Testis (tissue), 3 donors: ENCODE measurements around the gene CTBP2. TPM values are rescaled to one million over a fixed set of nuclear protein-coding genes. Genes with fewer than 3 reads are reported as not detected.

Experiments used
- DNase-seq: peaks from one replicate; pipeline ENCODE4 v3.0.0-alpha.2; 2019
- H3K27ac ChIP-seq, 2 donors: fragments of 200-600 bp; sonication (generic); one replicate each; pipeline ENCODE4 v1.5.1; 2019
- H3K27me3 ChIP-seq: fragments of 200-600 bp; sonication (generic); one replicate; pipeline ENCODE4 v1.5.1; 2019
- H3K36me3 ChIP-seq: fragments of 200-600 bp; sonication (generic); one replicate; pipeline ENCODE4 v1.5.1; 2017; ENCODE audit warnings: low read depth; ENCODE audit errors: missing control alignments
- H3K4me1 ChIP-seq: fragments of 200-600 bp; sonication (generic); one replicate; pipeline ENCODE4 v1.5.1; 2019
- H3K4me3 ChIP-seq, 2 donors: fragments of 200-600 bp; sonication (generic); one replicate each; pipeline ENCODE4 v1.5.1; 2017 to 2019
- H3K9me3 ChIP-seq: fragments of 200-600 bp; sonication (generic); one replicate; pipeline ENCODE4 v1.5.1; 2017
- CTCF ChIP-seq, 3 experiments: fragments of 450-650 bp in 2 of 3; fragments of 200-600 bp in 1 of 3; sonication (generic) in 1 of 3; IDR thresholded peaks; one replicate each; pipeline ENCODE4 v1.5.1; 2016 to 2019; ENCODE audit warnings: antibody characterized with exemption in 3 of 3, mild to moderate bottlenecking in 2 of 3, moderate library complexity in 1 of 3
- POLR2A ChIP-seq: fragments of 450-650 bp; IDR thresholded peaks from one replicate; pipeline ENCODE4 v1.6.1; 2017; ENCODE audit warnings: antibody characterized with exemption, mild to moderate bottlenecking, moderate library complexity
- WGBS, 2 donors: methylation state at CpG; one replicate each; pipeline ENCODE4 v1.1.5; 2018; 5-methylcytosine and 5-hydroxymethylcytosine counted together
- intact Hi-C: fragments of 100-400 bp; cut with DNase I; formaldehyde crosslinking; loops from one replicate; pipeline ENCODE4 v1.15.1; 2023; ENCODE audit warnings: low total_unique reads
- polyA plus RNA-seq: library from polyadenylated mRNA; stranded (reverse); fragments of 350-450 nt; fragmentation: Illumina TruSeq; extraction: RNeasy Lipid Tissue Mini Kit (QIAGEN cat#74804); gene quantifications from one replicate; pipeline ENCODE4 v1.2.3, GENCODE V29; 2014; ENCODE audit warnings: low read depth, low replicate concordance; ENCODE audit not compliant: insufficient read depth
- total RNA-seq, 2 donors: library from RNA; depleted of rRNA; stranded (reverse); fragments of >200 nt; gene quantifications; one replicate each; pipeline ENCODE4 v1.2.3, GENCODE V29; 2016

The CTBP2 gene
- total and polyA plus RNA-seq, 3 donors from 2014 or later = 44.7 to 79.5 (median 52.4) TPM

- H3K27me3 ChIP-seq = no peaks in the 10 kb centered on the region
- no peak overlapping the region for H3K4me3 ChIP-seq
- H3K27ac ChIP-seq = no peak overlapping the region
- DNase-seq = no peak
- TF ChIP-seq POLR2A (no peak), CTCF (IDR thresholded peaks at IDR 0.05) (no peak)
- H3K36me3 ChIP-seq = no peaks in the 10 kb centered on the region
- H3K9me3 ChIP-seq = no peaks in the 10 kb centered on the region
- intact Hi-C loops = no loop called here
- 63 to 82% methylated on average over 2 of the region's 2 CpGs for WGBS, 2 donors
- H3K4me1 ChIP-seq = peaks cover 20% of the 10 kb centered on the region
Observed at GRCh38 chr10:124967255-124967654, 193.1 kb downstream of the CTBP2 start.

GRCh38 chr10:124966008-124966407 lies 194.4 kb downstream of the CTBP2 start:
- H3K36me3 ChIP-seq = no peaks in the 10 kb centered on the region
- H3K27ac ChIP-seq = no peak overlapping the region
- H3K4me3 ChIP-seq = no peak overlapping the region
- DNase-seq = no peak
- no peaks in the 10 kb centered on the region for H3K9me3 ChIP-seq
- H3K27me3 ChIP-seq = no peaks in the 10 kb centered on the region
- peaks cover 11% of the 10 kb centered on the region for H3K4me1 ChIP-seq
- intact Hi-C loops = no loop called here
- TF ChIP-seq POLR2A (no peak), CTCF (IDR thresholded peaks at IDR 0.05) (no peak)
- WGBS, 2 donors = 47 to 53% methylated on average over 5 of the region's 5 CpGs

DNA sequence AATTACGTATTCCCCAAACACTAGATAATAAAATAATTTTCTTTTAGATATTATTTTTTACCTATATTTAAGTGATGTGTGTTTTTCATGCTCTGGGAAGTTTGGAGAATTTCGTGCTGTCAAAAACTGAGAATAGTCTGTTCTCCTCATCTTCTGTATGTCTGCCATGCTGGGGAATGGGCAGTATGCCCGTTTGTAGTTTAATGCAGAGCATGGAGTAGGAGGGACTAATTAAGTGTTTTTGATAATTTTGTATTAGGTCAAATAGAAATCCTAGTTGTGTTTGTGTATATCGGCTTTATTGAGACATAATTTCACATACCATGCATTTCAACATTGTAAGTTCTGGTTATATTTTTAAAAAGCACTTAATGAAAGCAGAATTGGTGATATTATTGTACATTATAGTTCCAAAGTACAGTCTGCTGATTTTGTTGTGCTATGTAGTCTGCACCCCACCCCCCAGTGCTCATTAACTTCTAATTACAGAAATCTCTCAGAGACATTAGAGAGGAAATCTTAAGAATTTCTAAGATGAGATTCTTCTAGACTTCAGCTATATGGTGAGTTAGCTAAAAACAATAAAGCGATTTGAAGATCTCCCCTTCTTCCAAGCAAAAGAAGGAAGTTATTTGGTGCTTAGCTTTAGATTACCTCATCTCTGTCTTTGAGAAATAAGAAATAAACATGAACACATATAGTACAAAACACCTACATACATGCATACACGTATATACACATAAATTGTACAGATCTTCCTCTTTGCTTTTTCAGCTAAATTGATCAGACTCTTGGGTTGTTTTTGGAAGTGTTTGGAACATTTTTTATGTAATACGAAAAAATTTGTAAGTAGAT lies 196.3 kb downstream of the CTBP2 start:
- intact Hi-C loops = no loop called here
- 81 to 87% methylated on average over 7 of the region's 7 CpGs for WGBS, 2 donors
- Histone ChIP-seq H3K27me3 (no peaks in the 10 kb centered on the region), H3K4me3 (no peak overlapping the region), H3K27ac (no peak overlapping the region), H3K4me1 (peaks cover 2% of the 10 kb centered on the region), H3K36me3 (no peaks in the 10 kb centered on the region), H3K9me3 (no peaks in the 10 kb centered on the region)
- DNase-seq = no peak
- TF ChIP-seq CTCF (IDR thresholded peaks at IDR 0.05) (no peak), POLR2A (no peak)

DNA sequence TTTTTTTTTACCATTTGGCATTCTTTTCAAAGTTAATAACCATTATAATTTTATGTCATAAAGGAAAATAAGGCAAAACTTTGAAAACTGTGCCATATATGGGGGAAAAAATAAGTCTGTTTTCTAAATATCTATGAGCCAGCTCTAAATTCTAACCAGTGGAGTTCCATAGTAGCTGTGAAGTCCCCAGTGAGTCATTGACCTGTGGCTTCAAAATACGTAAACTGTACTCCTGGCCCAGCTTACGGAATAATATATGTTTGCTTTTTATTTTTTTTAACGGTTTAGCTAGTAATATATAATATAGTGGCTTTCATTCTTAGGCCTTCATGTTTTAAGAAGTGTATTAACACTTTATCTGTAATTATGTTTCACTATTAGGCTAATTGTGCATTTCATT lies 197.9 kb downstream of the CTBP2 start:
- intact Hi-C loops = no loop called here
- TF ChIP-seq CTCF (IDR thresholded peaks at IDR 0.05) (no peak), POLR2A (no peak)
- Histone ChIP-seq H3K9me3 (no peaks in the 10 kb centered on the region), H3K4me1 (peaks cover 2% of the 10 kb centered on the region), H3K36me3 (no peaks in the 10 kb centered on the region), H3K27ac (no peak overlapping the region), H3K27me3 (no peaks in the 10 kb centered on the region), H3K4me3 (no peak overlapping the region)
- 89 to 90% methylated on average over 3 of the region's 3 CpGs for WGBS, 2 donors
- no peak for DNase-seq

- H3K9me3 ChIP-seq = no peaks in the 10 kb centered on the region
- no peaks in the 10 kb centered on the region for H3K36me3 ChIP-seq
- no peaks in the 10 kb centered on the region for H3K27me3 ChIP-seq
- H3K4me1 ChIP-seq = peaks cover 2% of the 10 kb centered on the region
- no peak overlapping the region for H3K4me3 ChIP-seq
- no peak overlapping the region for H3K27ac ChIP-seq
- 78 to 87% methylated on average over 4 of the region's 4 CpGs for WGBS, 2 donors
- no peak for DNase-seq
- intact Hi-C loops = no loop called here
- TF ChIP-seq POLR2A (no peak), CTCF (IDR thresholded peaks at IDR 0.05) (no peak)
Observed at GRCh38 chr10:124961248-124961570, 199.2 kb downstream of the CTBP2 start.
